Glutamatergic neuron (in vitro differentiated cells): ENCODE measurements around the gene ILKAP. TPM values are rescaled to one million over a fixed set of nuclear protein-coding genes. Genes with fewer than 3 reads are reported as not detected.
"Not testable (repeated sequence)": the region's sequence is repeated elsewhere in the genome, so short reads cannot be mapped to it uniquely, and the experiment has no call there.

Experiments used
- DNase-seq: peaks from one replicate; pipeline ENCODE4 v3.0.0; 2022
- H3K27ac Mint-ChIP-seq: one replicate; pipeline ENCODE4 v1.8.0; 2020; ENCODE audit warnings: mild to moderate bottlenecking, mixed read lengths, inconsistent platforms; ENCODE audit not compliant: unreplicated experiment
- H3K27me3 Mint-ChIP-seq: one replicate; pipeline ENCODE4 v1.8.0; 2020; ENCODE audit warnings: mild to moderate bottlenecking, moderate library complexity, mixed read lengths, inconsistent platforms; ENCODE audit not compliant: unreplicated experiment
- H3K36me3 Mint-ChIP-seq: one replicate; pipeline ENCODE4 v1.8.0; 2020; ENCODE audit warnings: mild to moderate bottlenecking, mixed read lengths, inconsistent platforms; ENCODE audit not compliant: unreplicated experiment
- H3K4me1 Mint-ChIP-seq: one replicate; pipeline ENCODE4 v1.8.0; 2020; ENCODE audit warnings: mild to moderate bottlenecking, low read depth, mixed read lengths, inconsistent platforms; ENCODE audit not compliant: unreplicated experiment
- H3K4me3 Mint-ChIP-seq: one replicate; pipeline ENCODE4 v1.8.0; 2020; ENCODE audit warnings: mild to moderate bottlenecking, mixed read lengths, inconsistent platforms; ENCODE audit not compliant: unreplicated experiment
- H3K9me3 Mint-ChIP-seq: one replicate; pipeline ENCODE4 v1.8.0; 2020; ENCODE audit warnings: mild to moderate bottlenecking, moderate library complexity, mixed read lengths, inconsistent platforms; ENCODE audit not compliant: unreplicated experiment
- total RNA-seq: library from RNA; stranded (reverse); fragmentation: NEBNext Ultra II Directional; extraction: Animal tissue kit (Norgen Biotek cat#: 25700); gene quantifications from one replicate; pipeline ENCODE4 v1.2.1, GENCODE V29; 2021; ENCODE audit not compliant: unreplicated experiment
- TF ChIP-seq, protein P1 (sequence below): fragments of 200-600 bp; sonication (generic); IDR thresholded peaks from one replicate; pipeline ENCODE4 v1.5.0; 2021; ENCODE audit not compliant: partially characterized antibody, unreplicated experiment

ILKAP gene
- total RNA-seq, 1 donor from 2014 or later = 61.3 TPM

DNA sequence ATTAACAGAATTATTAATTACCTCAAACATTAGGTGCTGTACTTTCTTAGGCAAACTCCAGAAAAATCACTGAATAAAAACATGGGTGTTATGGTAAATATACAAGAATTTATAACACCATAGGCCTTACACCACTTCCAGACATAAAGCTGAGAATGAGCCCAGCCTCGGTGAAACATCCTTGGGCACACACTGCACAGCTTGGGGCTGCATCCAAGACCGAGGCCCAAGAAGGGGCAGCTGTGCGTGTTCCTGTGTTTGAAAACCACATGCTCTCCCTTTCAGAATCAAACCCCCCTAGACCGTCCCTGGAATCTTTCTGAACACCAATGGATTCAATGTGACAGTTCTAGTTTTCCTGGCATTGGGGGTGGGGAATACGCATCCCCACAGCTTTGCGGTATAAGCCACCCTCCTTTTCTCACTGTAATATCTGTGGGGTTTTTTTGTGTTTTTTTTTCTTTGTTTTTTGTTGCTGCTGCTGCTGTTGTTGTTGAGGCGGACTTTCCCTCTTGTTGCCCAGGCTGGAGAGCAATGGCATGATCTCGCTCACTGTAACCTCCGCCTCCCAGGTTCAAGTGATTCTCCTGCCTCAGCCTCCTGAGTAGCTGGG, 31.8 kb downstream of the ILKAP start:
- TF ChIP-seq, protein P1, sequence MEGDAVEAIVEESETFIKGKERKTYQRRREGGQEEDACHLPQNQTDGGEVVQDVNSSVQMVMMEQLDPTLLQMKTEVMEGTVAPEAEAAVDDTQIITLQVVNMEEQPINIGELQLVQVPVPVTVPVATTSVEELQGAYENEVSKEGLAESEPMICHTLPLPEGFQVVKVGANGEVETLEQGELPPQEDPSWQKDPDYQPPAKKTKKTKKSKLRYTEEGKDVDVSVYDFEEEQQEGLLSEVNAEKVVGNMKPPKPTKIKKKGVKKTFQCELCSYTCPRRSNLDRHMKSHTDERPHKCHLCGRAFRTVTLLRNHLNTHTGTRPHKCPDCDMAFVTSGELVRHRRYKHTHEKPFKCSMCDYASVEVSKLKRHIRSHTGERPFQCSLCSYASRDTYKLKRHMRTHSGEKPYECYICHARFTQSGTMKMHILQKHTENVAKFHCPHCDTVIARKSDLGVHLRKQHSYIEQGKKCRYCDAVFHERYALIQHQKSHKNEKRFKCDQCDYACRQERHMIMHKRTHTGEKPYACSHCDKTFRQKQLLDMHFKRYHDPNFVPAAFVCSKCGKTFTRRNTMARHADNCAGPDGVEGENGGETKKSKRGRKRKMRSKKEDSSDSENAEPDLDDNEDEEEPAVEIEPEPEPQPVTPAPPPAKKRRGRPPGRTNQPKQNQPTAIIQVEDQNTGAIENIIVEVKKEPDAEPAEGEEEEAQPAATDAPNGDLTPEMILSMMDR = no peak
- H3K4me1 Mint-ChIP-seq = peaks cover 3% of the 10 kb centered on the region
- H3K4me3 Mint-ChIP-seq = no peak overlapping the region
- H3K9me3 Mint-ChIP-seq = peaks cover 3% of the 10 kb centered on the region
- H3K36me3 Mint-ChIP-seq = no peaks in the 10 kb centered on the region
- DNase-seq = no peak
- H3K27me3 Mint-ChIP-seq = peaks cover 7% of the 10 kb centered on the region
- H3K27ac Mint-ChIP-seq = no peak overlapping the region

GRCh38 chr2:238171072-238171431, 32.4 kb downstream of the ILKAP start:
- not testable (repeated sequence) for H3K4me3 Mint-ChIP-seq, H3K27ac Mint-ChIP-seq, H3K36me3 Mint-ChIP-seq, H3K9me3 Mint-ChIP-seq, H3K27me3 Mint-ChIP-seq, H3K4me1 Mint-ChIP-seq, DNase-seq

- Mint-ChIP-seq H3K36me3 (no peaks in the 10 kb centered on the region), H3K4me1 (peaks cover 3% of the 10 kb centered on the region), H3K27ac (no peak overlapping the region), H3K9me3 (peaks cover 7% of the 10 kb centered on the region), H3K27me3 (peaks cover 10% of the 10 kb centered on the region), H3K4me3 (no peak overlapping the region)
- TF ChIP-seq, protein P1 = no peak
- DNase-seq = no peak
Observed at GRCh38 chr2:238170386-238171071, 33.0 kb downstream of the ILKAP start.

DNA sequence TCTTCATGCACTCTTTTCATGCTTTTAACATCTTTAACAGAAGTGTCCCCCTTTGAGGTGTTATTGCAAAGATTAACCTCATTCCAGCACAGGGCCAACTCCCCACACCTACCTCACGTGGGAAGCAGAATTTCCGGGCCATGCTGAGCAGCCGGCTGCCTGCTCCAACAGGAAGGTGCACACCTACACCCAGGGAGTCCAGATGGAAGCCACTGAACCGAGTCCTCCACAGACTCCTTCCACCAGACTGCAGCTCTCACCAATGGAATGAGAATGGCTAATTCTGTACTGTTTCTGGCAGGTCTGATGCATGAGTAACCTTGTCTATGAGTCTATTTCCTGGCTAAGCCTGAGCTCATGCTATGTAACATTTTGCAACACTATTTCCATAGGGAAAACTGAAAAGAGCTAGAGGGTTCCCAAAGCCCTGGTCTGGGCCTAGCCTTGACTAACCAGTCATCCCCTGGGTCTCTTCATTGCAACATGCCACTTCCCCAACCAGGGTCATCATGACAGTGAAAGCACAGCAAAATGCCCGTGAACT, 33.7 kb downstream of the ILKAP start:
- H3K27me3 Mint-ChIP-seq = peaks cover 14% of the 10 kb centered on the region
- H3K4me3 Mint-ChIP-seq = no peak overlapping the region
- TF ChIP-seq, protein P1 = no peak
- peaks cover 3% of the 10 kb centered on the region for H3K4me1 Mint-ChIP-seq
- DNase-seq = no peak
- no peak overlapping the region for H3K27ac Mint-ChIP-seq
- H3K36me3 Mint-ChIP-seq = no peaks in the 10 kb centered on the region
- H3K9me3 Mint-ChIP-seq = peaks cover 7% of the 10 kb centered on the region

DNA sequence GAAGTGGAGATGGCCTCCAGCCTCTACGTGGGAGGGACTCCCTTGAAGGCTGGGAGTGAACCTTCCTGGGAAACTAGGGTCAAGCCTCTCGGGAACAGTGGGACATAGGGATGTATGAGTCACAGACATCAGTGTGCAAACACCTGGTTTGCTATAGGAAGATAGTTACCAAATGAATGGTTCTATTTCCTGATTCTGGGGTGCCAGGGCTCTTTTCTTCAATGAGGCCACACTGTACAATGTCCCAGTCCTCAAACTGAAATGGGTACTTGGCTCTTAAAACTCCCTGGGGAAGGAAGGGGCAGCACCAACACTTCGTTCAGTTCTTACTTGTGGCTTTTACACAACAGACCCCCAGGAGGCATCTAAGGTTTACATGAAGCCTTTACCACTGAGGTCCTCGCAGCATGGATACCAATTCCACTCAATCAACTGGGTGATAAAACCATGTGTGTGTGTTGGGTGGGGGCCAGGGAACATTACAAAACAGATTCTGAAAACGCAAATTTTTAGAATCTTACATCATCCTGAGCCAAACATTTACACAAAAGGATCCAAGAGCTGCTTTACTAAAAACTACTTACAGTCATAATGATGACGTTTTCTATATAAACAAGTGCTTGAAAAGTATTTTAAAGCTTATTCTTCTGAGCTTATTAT, 34.3 kb downstream of the ILKAP start:
- TF ChIP-seq, protein P1 = no peak
- Mint-ChIP-seq H3K4me1 (peaks cover 3% of the 10 kb centered on the region), H3K27ac (no peak overlapping the region)

More for the DNA sequence above, 34.3 kb downstream of the ILKAP start:
- Mint-ChIP-seq H3K9me3 (peaks cover 8% of the 10 kb centered on the region), H3K27me3 (peaks cover 18% of the 10 kb centered on the region), H3K36me3 (no peaks in the 10 kb centered on the region), H3K4me3 (no peak overlapping the region)
- no peak for DNase-seq
